ENCODE results near the gene LMO3. TPM values are rescaled to one million over a fixed set of nuclear protein-coding genes. Genes with fewer than 3 reads are reported as not detected.

LMO3 gene
- total and polyA plus RNA-seq, 2 of the 13 experiments (the other 11 are each of a cell fraction or from before 2014, with no cell fraction given) = not detected

- H3K27me3 ChIP-seq (ENCODE audit: control insufficient read depth in 1 of 2, insufficient read depth in 2 of 2, low read length in 2 of 2) = no peaks in the 10 kb centered on the region
- in situ Hi-C loops (cut with HindIII; ENCODE audit: extremely low pct_ligation_motif_present, low pct_unique_long_range_greater_than_20kb) = no loop called here
- no peak for ATAC-seq
- no peak for FAIRE-seq
- intact Hi-C loops (cut with micrococcal nuclease; ENCODE audit: unreplicated experiment) = no loop called here
- no peak overlapping the region for H3K4me3 ChIP-seq (replicated peaks in 1 of 3; ENCODE audit: insufficient read depth in 1 of 3, low read depth in 2 of 3, low read length in 3 of 3)
- TF ChIP-seq TEF (CRISPR knock-in tag; IDR thresholded peaks at IDR 0.05) (no peak), NCOA5 (CRISPR knock-in tag; IDR thresholded peaks at IDR 0.05) (no peak), ZBTB7B (CRISPR knock-in tag; IDR thresholded peaks at IDR 0.05) (no peak), IRF9 (CRISPR knock-in tag; IDR thresholded peaks at IDR 0.05; ENCODE audit: borderline replicate concordance) (no peak), ZNF3 (CRISPR knock-in tag; IDR thresholded peaks at IDR 0.05) (no peak), SP5 (CRISPR knock-in tag; IDR thresholded peaks at IDR 0.05; ENCODE audit: borderline replicate concordance, low read depth) (no peak)
- CTCF ChIA-PET (ENCODE audit: low intra/inter-chr PET ratio, low total read pairs) = no interaction called here
- no peak overlapping the region for H3K4me2 ChIP-seq (ENCODE audit: low read depth, low read length)
- no peaks in the 10 kb centered on the region for H4K20me1 ChIP-seq (ENCODE audit: insufficient read depth, low read length)
- POLR2A ChIA-PET = no interaction called here
- no peaks in the 10 kb centered on the region for H3K36me3 ChIP-seq (replicated peaks in 1 of 2; ENCODE audit: control insufficient read depth in 1 of 2, insufficient read depth in 2 of 2, low read length in 2 of 2)
- DNase-seq (ENCODE audit: low spot score) = no peak
- H3K27ac ChIP-seq (ENCODE audit: extremely low read length, insufficient read depth, low read length) = no peak overlapping the region
- no TSS peak for BruUV-seq (replicated peaks)
- no peaks in the 10 kb centered on the region for H3K4me1 ChIP-seq (ENCODE audit: insufficient read depth, low read length)
- WGBS (ENCODE audit: low lambda C conversion rate) = 77% methylated on average over 1 of the region's 1 CpG
- no peak overlapping the region for H2AFZ ChIP-seq (ENCODE audit: low read length)
- no peak overlapping the region for H3K9ac ChIP-seq (ENCODE audit: insufficient read depth, low read depth, low read length)
- no peaks in the 10 kb centered on the region for H3K79me2 ChIP-seq (ENCODE audit: insufficient read depth, low read length)
- H3K9me3 ChIP-seq (ENCODE audit: low read length) = no peaks in the 10 kb centered on the region
These were observed 81.6 kb downstream of the LMO3 start for GRCh38 chr12:16524378-16524777.

- H3K4me2 ChIP-seq (ENCODE audit: low read depth, low read length) = no peak overlapping the region
- FAIRE-seq = no peak
- H3K27me3 ChIP-seq (ENCODE audit: control insufficient read depth in 1 of 2, insufficient read depth in 2 of 2, low read length in 2 of 2) = no peaks in the 10 kb centered on the region
- intact Hi-C loops (cut with micrococcal nuclease; ENCODE audit: unreplicated experiment) (no loop called here), in situ Hi-C loops (cut with HindIII; ENCODE audit: extremely low pct_ligation_motif_present, low pct_unique_long_range_greater_than_20kb) (no loop called here)
- H3K79me2 ChIP-seq (ENCODE audit: insufficient read depth, low read length) = no peaks in the 10 kb centered on the region
- H3K27ac ChIP-seq (ENCODE audit: extremely low read length, insufficient read depth, low read length) = no peak overlapping the region
- no peak overlapping the region for H3K9ac ChIP-seq (ENCODE audit: insufficient read depth, low read depth, low read length)
- ChIA-PET CTCF (ENCODE audit: low intra/inter-chr PET ratio, low total read pairs) (no interaction called here), POLR2A (no interaction called here)
- no peak for DNase-seq (ENCODE audit: low spot score)
- H2AFZ ChIP-seq (ENCODE audit: low read length) = no peak overlapping the region
- ATAC-seq = no peak
- no peaks in the 10 kb centered on the region for H3K4me1 ChIP-seq (ENCODE audit: insufficient read depth, low read length)
- H3K9me3 ChIP-seq (ENCODE audit: low read length) = no peaks in the 10 kb centered on the region
- no TSS peak for BruUV-seq (replicated peaks)
- no peaks in the 10 kb centered on the region for H3K36me3 ChIP-seq (replicated peaks in 1 of 2; ENCODE audit: control insufficient read depth in 1 of 2, insufficient read depth in 2 of 2, low read length in 2 of 2)
- no peak overlapping the region for H3K4me3 ChIP-seq (replicated peaks in 1 of 3; ENCODE audit: insufficient read depth in 1 of 3, low read depth in 2 of 3, low read length in 3 of 3)
- no peaks in the 10 kb centered on the region for H4K20me1 ChIP-seq (ENCODE audit: insufficient read depth, low read length)
- no peak for TF ChIP-seq SYNCRIP (IDR thresholded peaks at IDR 0.05; ENCODE audit: insufficient read depth, low read depth, low read length)
- no peak for TF ChIP-seq ZNF337 (CRISPR knock-in tag; IDR thresholded peaks at IDR 0.05; ENCODE audit: borderline replicate concordance, low read depth)
- TF ChIP-seq SMARCC2 (IDR thresholded peaks at IDR 0.05) = no peak
- no peak for TF ChIP-seq NCOA5 (CRISPR knock-in tag; IDR thresholded peaks at IDR 0.05)
- no peak for TF ChIP-seq TCF7 (IDR thresholded peaks at IDR 0.05; ENCODE audit: low read depth)
- TF ChIP-seq NFE2L2 (IDR thresholded peaks at IDR 0.05; ENCODE audit: low read length) = peak; percentile 68
- no peak for TF ChIP-seq ZNF841 (CRISPR knock-in tag; IDR thresholded peaks at IDR 0.05; ENCODE audit: borderline replicate concordance)
- TF ChIP-seq ZC3H13 (CRISPR knock-in tag; IDR thresholded peaks at IDR 0.05) = no peak
- TF ChIP-seq TFDP1 (CRISPR knock-in tag; IDR thresholded peaks at IDR 0.05; ENCODE audit: borderline replicate concordance) = no peak
- peak in 1 of 2 experiments; percentile 40; a peak in 1 of 4 replicates for TF ChIP-seq MAFK (conservative IDR thresholded peaks at IDR 0.05 in 1 of 2, IDR thresholded peaks at IDR 0.05 in 1 of 2; ENCODE audit: low read length in 2 of 2)
- no peak for TF ChIP-seq ZNF556 (CRISPR knock-in tag; IDR thresholded peaks at IDR 0.05; ENCODE audit: borderline replicate concordance)
- TF ChIP-seq ZNF362 (CRISPR knock-in tag; IDR thresholded peaks at IDR 0.05; ENCODE audit: borderline replicate concordance) = no peak
These were observed 82.0 kb downstream of the LMO3 start for GRCh38 chr12:16523951-16524331.

Data from HepG2 (cell line).